GM21381 (cell line): ENCODE results near the gene AKR7A2.

Source experiments
- ATAC-seq: cut with Tn5 transposase; IDR thresholded peaks from one replicate; pipeline ENCODE4 v1.9.1; 2021; ENCODE audit warnings: mild to moderate bottlenecking, moderate library complexity; ENCODE audit not compliant: unreplicated experiment

Gene AKR7A2

DNA sequence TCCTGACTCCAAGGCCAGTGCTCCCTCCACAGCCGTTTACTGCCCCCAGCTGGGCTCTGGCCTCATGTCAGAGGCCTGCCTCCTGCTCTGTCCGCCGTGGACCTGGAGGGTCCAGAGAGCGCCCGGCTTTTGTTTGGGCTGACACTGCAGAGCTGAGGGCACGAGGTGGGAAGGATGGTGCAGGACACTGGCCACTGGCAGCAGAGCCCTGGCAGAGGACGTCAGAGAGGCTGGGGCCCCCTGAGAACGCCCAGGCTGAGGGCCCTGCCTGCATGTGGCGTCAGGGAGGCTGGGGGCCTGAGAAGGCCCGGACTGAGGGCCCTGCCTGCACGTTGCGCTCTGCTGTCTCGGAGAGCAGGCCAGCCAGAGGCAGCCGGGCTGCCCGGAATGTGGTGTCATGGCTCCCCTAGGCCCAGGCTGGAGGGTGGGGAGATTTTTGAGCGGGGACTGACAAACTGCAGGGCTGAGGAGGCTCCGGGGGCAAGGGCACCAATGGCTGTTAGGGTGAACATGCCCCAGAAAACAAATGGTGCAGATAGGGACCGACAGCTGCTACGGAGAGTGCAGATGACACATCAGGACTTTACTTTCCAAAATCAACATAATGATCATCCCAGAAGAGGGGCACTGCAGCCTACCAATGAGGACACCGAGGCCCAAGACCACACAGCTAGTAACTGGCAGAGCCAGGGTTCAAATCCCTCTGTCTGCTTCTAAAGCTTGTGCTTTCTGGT is 31.8 kb upstream of the AKR7A2 start:
- ATAC-seq = no peak

DNA sequence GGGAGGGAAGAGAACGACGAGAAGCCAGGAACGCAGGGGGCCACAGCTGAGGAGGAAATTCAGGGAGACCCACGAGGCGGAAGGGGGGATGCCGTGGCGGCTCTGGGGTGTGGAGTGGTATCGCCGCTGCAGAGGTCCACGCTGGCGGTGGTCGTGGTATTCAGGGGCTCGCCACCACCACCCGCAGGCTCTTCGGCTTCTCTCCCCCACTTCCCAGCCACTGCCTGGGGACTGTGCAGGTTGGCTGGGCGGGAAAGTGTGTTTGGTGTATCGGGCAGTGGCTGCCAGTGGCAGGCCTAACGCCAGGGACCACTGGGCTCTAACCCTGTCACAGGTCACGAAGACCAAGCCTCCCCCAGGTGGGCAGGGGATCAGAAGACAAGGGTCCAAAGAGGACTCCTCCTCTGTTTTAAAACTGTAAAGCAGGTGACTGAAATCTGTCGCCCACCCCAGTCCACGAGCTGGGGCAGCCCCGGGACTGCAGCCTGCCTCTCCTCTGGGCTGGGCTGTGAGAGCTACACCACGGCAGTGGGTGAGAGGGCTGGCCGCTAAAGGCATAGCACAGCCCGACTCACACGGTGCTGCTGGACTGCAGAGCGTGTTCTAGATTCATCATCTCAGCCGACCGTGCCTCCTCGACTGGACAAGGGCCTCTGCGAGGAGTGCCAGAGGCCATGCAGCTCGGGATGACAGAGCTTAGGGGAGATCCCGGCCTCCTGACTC is 31.1 kb upstream of the AKR7A2 start:
- ATAC-seq = no peak

GRCh38 chr1:19342062-19342750 is 30.3 kb upstream of the AKR7A2 start:
- no peak for ATAC-seq

GRCh38 chr1:19341201-19342061 is 29.5 kb upstream of the AKR7A2 start:
- no peak for ATAC-seq

DNA sequence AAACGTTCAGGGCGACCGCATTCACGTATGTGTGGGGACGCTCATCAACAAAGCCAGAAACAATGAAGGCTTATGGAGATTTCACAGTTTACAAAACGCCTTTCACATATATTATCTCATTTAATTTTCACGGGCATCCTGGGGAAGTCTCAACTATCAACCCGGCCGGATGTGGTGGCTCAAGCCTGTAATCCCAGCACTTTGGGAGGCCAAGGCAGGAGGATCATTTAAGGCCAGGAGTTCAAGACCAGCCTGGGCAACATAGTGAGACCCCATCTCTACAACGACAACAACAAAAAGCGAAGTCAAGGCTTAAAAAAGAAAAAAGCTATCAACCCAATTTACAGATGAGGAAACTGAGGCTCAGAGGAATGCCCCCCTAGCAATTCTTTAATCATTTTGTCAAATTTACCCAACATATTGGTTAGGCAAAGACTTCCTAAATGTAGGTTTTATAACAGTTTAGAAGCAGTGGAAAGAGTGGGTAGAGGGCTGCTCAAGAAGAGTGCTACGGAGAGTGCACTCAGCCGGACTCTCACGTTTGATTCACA is 28.5 kb upstream of the AKR7A2 start:
- no peak for ATAC-seq

DNA sequence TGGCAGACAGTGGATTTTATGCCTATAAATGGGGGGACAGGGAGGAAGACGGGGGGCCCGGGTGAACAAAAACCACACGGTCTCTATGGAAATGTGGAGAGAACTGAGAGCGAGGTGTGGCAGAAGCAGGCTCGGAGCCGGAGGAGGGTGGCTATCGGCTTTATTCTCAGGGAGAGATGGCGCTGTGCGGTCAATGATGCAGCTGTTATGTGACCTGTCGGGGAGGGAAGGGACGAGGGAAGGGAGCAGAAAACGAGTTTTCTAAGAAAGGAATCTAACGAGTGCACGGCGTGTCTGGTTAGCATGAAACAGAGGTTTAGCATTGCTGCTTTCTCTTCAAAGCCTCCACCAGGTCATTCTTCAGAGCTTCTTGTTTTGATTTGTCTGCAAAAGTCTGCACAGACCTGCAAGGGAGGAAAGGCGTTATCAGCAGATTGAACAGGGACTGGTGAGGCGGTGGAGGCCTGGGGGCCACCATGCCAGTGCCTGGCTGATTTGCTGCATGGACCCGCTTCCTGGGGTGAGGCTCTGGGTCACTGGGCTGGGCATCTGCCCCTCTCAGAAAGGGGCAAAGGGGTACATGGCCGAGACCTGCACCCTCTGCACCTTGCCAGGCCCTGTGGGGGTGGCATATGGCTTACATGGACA is 27.4 kb upstream of the AKR7A2 start:
- no peak for ATAC-seq

DNA sequence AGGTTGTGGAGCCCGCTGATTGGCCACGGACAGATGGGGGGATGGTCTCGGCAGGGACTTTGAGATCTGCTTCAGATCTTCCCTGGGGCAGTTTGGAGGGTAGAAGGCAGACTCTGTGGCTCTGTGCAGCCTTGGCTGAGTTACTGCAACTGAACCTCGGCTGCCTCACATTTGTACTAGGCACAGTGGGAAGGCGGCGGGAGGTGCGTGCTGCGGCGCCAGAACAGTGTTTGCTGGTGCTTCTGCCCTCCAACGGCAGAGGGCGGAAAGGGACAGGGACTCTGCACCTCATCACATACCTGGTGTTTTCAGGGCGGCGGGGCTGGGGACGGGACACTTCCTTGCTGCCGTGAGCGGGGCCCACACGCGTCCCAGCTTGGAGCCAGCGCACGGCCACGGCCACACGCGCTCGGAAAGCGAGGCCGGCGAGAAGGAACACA is 26.4 kb upstream of the AKR7A2 start:
- ATAC-seq = no peak

DNA sequence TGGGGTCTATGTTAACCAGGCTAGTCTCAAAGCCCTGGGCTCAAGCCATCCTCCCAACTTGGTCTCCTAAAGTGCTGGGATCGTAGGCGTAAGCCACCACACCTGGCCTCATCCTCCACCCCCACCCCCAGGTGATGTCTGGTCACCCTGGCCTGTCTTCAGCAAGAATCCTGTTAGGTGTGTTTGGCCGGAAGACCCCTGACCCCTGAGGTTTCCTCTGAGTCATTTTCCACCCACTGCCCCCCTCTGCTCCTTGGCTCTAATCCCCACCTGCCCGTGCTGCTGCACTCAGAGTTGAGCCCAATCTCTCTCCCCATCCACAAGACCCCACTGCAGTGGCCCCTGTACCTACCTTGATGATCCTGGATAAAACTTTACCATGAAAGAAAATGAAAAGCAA is 25.3 kb upstream of the AKR7A2 start:
- ATAC-seq = no peak

DNA sequence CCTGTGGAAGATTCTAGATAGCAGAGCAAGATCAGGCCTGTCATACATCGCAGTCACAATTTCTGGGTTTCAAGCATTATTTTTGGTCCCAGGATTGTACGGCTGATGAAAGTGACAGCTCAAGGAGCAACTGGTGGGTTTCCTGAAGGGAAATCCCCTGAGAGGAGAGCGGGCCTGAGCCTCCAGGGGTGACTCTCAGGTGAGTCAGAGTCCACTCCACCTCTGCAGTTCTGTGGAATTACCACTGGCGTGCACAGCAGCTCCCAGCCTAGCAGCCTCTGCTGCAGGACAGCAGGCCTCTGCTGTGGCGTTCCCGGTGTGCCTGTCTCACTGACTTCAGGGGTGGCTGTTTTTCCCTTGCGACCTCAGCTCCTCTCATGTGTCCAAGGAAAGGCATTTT is 24.6 kb upstream of the AKR7A2 start:
- no peak for ATAC-seq

DNA sequence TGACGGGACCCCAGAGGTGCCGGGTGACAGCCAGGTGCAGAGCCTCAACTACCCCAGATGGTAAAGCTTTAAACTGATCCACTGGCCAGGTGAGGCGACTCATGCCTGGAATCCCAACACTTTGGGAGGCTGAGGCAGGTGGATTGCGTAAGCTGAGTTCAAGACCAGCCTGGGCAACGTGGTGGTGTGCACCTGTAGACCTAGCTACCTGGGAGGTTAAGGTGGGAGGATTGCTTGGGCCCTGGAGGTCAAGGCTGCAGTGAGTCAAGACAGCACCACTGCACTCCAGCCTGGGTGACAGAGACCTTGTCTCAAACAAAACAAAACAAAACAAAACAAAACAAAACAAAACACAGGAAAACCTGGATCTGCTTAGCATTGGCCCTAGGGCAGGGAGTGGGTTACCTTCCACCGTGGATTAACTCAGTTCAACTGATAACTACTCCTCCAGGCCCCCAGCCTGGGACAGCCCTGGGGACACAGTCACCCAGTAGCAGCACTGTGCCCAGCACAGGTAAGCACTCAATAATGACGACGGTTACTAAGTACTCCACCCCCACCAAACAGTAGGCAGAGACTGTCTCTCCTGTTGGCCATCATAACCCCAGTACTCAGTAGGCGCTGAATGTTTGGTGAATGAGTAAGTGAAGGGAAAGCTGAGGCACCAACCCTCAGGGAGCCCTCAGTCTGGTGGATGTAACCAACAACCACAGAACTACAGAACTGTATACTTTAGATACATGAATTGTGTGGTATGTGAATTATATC is 21.8 kb upstream of the AKR7A2 start:
- no peak for ATAC-seq

DNA sequence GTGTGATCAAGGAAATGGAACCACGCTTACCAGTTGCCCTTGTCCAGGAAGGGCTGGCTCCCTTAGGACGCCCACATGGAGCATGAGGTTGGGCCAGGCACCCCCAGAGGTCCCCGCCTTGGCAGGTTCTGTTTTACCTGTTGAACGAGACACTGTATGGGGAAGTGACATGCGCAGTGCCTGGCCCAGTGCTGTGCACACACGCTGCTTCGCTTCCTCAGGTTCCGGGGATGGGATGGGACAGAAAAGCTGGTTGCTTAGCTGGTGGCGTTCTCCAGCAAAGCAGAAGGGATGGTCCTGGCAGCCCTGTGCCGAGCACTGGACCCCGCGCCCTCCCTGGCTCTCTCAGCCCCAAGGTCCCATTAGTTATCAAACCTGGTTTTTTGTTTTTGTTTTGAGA is 20.9 kb upstream of the AKR7A2 start:
- ATAC-seq = no peak

- no peak for ATAC-seq
These were observed 19.4 kb upstream of the AKR7A2 start for GRCh38 chr1:19331262-19331878.

DNA sequence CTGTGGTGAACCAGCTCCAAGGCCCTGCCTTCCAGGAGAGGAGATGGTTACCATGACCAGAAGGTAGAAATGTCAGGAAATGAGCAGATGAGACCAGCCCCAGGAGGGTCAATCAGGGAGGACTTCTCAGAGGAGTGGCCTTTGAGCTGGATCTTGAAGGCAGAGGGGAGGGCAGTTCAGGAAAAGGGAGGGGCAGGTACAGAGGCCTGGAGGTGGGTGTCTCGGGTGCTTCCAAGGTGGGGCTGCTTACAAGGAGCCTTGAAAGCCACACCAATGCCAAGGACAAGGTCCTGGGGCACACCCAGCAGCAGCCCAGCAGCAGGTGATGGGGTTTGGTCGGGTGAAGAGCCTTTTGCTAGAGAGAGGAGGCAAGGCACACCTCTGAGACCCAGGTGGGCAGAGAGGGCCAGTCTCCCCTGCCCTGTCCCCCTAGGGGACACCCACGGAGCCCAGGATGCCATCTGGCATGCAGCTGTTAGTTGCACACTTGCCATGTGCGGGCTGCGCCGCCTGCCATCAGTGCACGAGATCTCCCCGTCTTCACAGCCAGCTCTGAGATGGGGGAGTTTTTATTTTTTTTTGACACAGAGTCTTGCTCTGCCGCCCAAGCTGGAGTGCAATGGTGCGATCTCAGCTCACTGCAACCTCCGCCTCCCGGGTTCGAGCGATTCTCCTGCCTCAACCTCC is 18.6 kb upstream of the AKR7A2 start:
- ATAC-seq = no peak

GRCh38 chr1:19329611-19330010 is 17.7 kb upstream of the AKR7A2 start:
- no peak for ATAC-seq

- no peak for ATAC-seq
These were observed 17.2 kb upstream of the AKR7A2 start for GRCh38 chr1:19329188-19329587.

GRCh38 chr1:19328486-19328885 is 16.5 kb upstream of the AKR7A2 start:
- ATAC-seq = no peak

GRCh38 chr1:19327736-19328135 is 15.8 kb upstream of the AKR7A2 start:
- ATAC-seq = no peak

GRCh38 chr1:19327301-19327700 is 15.4 kb upstream of the AKR7A2 start:
- ATAC-seq = no peak

GRCh38 chr1:19326748-19327065 is 14.8 kb upstream of the AKR7A2 start:
- ATAC-seq = no peak
